Colonic mucosa (tissue), 4 donors: ENCODE data around the gene CDR2. TPM values are rescaled to one million over a fixed set of nuclear protein-coding genes. Genes with fewer than 3 reads are reported as not detected.

Experiments used
- DNase-seq: peaks from one replicate; pipeline ENCODE4 v3.0.0-alpha.2; 2020
- H3K27ac ChIP-seq: fragments of 200-600 bp; one replicate; pipeline ENCODE4 v1.8.0; 2021
- H3K27me3 ChIP-seq: fragments of 200-600 bp; one replicate; pipeline ENCODE4 v1.8.0; 2021
- H3K36me3 ChIP-seq: fragments of 200-600 bp; one replicate; pipeline ENCODE4 v1.8.0; 2021
- H3K4me1 ChIP-seq: fragments of 200-600 bp; one replicate; pipeline ENCODE4 v1.8.0; 2021; ENCODE audit warnings: mild to moderate bottlenecking
- H3K4me3 ChIP-seq: fragments of 200-600 bp; one replicate; pipeline ENCODE4 v1.8.0; 2021
- H3K9ac ChIP-seq, 2 donors: one replicate each; pipeline ENCODE4 v1.7.0; 2013; ENCODE audit warnings: control low read depth in 2 of 2, low read depth in 2 of 2, low read length in 2 of 2
- H3K9me3 ChIP-seq: fragments of 200-600 bp; one replicate; pipeline ENCODE4 v1.8.0; 2021
- CTCF ChIP-seq: fragments of 200-600 bp; IDR thresholded peaks from one replicate; pipeline ENCODE4 v1.8.0; 2022; ENCODE audit warnings: antibody characterized with exemption, mild to moderate bottlenecking
- intact Hi-C: fragments of 100-400 bp; cut with DNase I; formaldehyde crosslinking; loops from one replicate; pipeline ENCODE4 v1.14.1; 2022
- total RNA-seq, 2 donors: library from RNA; stranded (reverse); fragmentation: NEBNext Ultra II Directional in 1 of 2; extraction: Animal tissue kit (Norgen Biotek cat#: 25700) in 1 of 2; gene quantifications; one replicate each; pipeline ENCODE4 v1.2.1, GENCODE V29; 2021
- donor health status: healthy.
- donor health status: DM: no; HTN: no; CAD: no.
- donor health status: DM: no; HTN: no; CAD: no.

CDR2 gene
- total RNA-seq, 2 donors from 2014 or later = 24.0 to 31.5 TPM

DNA sequence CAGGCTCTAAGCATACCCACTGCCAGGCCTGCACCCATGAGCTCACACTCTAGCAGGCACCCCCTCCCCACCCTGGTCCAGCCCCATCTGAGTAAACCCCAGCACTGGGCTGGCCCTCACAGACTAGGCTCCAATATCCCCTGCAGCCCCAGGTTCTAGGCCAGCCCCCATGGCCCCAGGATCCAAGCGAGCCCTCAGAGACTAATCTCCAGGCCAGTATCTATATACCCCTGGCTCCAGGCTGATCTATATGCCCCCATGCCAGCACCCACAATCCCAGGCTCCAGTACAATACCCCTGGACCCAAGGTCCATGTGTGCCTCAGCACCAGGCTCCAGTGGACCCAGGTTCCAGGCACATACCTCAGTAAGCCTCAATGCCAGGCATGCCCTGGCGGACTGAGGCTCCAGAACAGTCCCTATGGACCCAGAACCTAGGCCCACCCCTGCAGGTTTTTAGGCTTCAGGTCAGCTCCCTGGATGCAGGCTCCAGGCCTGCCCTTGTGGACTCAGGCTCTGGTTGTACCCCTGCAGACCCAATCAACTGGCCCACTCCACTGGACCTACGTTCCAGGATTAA is 38.7 kb downstream of the CDR2 start:
- intact Hi-C loops = no loop called here
- no peaks in the 10 kb centered on the region for H3K36me3 ChIP-seq
- H3K4me3 ChIP-seq = no peak overlapping the region
- no peak overlapping the region for H3K9ac ChIP-seq
- H3K9me3 ChIP-seq = no peaks in the 10 kb centered on the region
- TF ChIP-seq CTCF = no peak
- H3K4me1 ChIP-seq = no peaks in the 10 kb centered on the region
- H3K27me3 ChIP-seq = no peaks in the 10 kb centered on the region
- DNase-seq = no peak
- H3K27ac ChIP-seq = no peak overlapping the region

GRCh38 chr16:22333457-22333994 is 40.9 kb downstream of the CDR2 start:
- intact Hi-C loops = no loop called here
- TF ChIP-seq CTCF = no peak
- no peak overlapping the region for H3K27ac ChIP-seq
- no peak overlapping the region for H3K4me3 ChIP-seq
- no peaks in the 10 kb centered on the region for H3K36me3 ChIP-seq
- H3K9me3 ChIP-seq = no peaks in the 10 kb centered on the region
- DNase-seq = no peak
- H3K9ac ChIP-seq = no peak overlapping the region
- no peaks in the 10 kb centered on the region for H3K4me1 ChIP-seq
- H3K27me3 ChIP-seq = no peaks in the 10 kb centered on the region

DNA sequence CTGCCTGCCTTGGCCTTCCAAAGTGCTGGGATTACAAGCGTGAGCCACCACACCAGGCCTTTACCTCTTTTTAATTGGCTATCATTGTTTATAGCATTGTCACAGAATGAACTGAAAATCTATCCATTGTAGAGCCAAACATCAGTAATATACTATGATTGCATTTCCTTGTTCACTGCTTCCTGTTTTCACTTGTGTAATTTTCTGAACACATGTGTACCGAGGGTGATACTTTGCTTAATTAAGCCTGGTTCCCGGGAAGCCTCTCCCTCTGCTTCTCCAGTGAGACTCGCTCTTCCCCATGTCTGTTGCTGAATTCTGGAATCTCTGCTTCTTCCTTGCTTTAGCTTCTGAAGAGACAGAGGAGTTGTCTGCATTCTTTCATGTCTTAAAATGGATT is 44.1 kb downstream of the CDR2 start:
- Histone ChIP-seq H3K27me3 (no peaks in the 10 kb centered on the region), H3K36me3 (no peaks in the 10 kb centered on the region), H3K4me3 (no peak overlapping the region), H3K27ac (peak overlapping the region; percentile 29), H3K9ac (no peak overlapping the region), H3K9me3 (no peaks in the 10 kb centered on the region), H3K4me1 (no peaks in the 10 kb centered on the region)
- no peak for DNase-seq
- intact Hi-C loops = no loop called here
- TF ChIP-seq CTCF = no peak

DNA sequence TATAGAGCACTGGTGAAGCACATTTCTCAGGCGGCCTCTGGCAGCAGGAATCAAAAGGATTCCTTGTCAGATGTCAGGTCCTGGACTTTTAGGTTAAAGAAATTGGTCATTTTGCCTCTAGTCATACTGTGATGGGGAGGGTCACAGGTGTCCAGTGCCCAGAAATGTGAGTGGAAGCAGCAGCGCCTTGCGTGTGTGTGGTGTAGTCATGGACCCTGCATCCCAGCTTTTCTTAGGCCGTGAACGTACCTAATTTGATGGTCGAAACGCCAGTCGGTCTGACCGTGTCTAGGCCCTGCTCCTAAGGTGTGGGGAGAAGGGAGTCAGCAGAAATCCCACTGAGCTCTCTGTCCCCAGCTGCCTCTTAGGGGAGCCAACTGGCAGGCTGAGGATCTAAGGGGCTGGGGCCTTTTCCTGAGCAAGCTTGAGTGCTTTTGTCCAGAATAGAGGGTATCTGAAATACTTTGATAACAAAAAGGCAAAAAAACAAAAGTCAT is 45.2 kb downstream of the CDR2 start:
- no peak for TF ChIP-seq CTCF
- Histone ChIP-seq H3K9ac (no peak overlapping the region), H3K4me1 (no peaks in the 10 kb centered on the region), H3K27me3 (no peaks in the 10 kb centered on the region), H3K4me3 (no peak overlapping the region), H3K27ac (no peak overlapping the region), H3K9me3 (no peaks in the 10 kb centered on the region), H3K36me3 (no peaks in the 10 kb centered on the region)
- intact Hi-C loops = loop anchor here (10.0 kb wide), 2 partner anchors 86 to 1174 kb away; partner anchors contain the start of genes DNAH3 and LDAF1
- no peak for DNase-seq

GRCh38 chr16:22328081-22328725 is 46.2 kb downstream of the CDR2 start:
- intact Hi-C loops = loop anchor here (10.0 kb wide), 2 partner anchors 87 to 1173 kb away; partner anchors contain the start of genes DNAH3 and LDAF1
- no peaks in the 10 kb centered on the region for H3K27me3 ChIP-seq
- H3K36me3 ChIP-seq = no peaks in the 10 kb centered on the region
- no peaks in the 10 kb centered on the region for H3K4me1 ChIP-seq
- TF ChIP-seq CTCF = no peak
- H3K9ac ChIP-seq = no peak overlapping the region
- H3K9me3 ChIP-seq = no peaks in the 10 kb centered on the region
- H3K27ac ChIP-seq = no peak overlapping the region
- DNase-seq = no peak
- H3K4me3 ChIP-seq = no peak overlapping the region
